ENCODE data around the gene SULT1B1.

SULT1B1 gene

DNA sequence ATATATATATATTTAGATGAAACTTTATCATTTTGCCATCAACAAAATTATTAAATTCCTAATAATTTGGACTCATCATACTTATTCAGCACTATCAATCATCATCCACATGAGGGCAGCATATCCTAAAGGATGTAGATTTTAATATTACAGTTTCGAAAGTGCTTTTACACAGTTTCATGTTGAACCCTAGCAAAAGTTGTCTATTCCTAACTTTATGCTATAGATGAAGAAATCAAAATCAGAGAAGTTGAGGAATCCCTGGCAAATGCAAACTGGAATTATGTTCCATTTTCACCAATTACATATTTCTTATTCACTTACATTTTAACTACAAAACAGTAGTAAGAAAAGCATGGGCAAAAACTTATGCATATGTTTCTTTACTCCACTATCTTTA lies 70.8 kb downstream of the SULT1B1 start:
- Histone ChIP-seq H3K27ac (ENCODE audit: low read depth, low read length) (no peak overlapping the region), H3K9me3 (ENCODE audit: insufficient read depth, low read depth, low read length) (no peaks in the 10 kb centered on the region), H3K27me3 (ENCODE audit: insufficient read depth, low read length) (no peaks in the 10 kb centered on the region), H3K36me3 (ENCODE audit: insufficient read depth, low read length) (no peaks in the 10 kb centered on the region), H3K4me3 (ENCODE audit: low read length) (no peak overlapping the region), H3K4me1 (ENCODE audit: insufficient read depth, low read length) (no peaks in the 10 kb centered on the region), H3K9ac (ENCODE audit: low read depth, low read length) (no peak overlapping the region)
- no CpG with 5 or more reads among the region's 1 CpG for WGBS

DNA sequence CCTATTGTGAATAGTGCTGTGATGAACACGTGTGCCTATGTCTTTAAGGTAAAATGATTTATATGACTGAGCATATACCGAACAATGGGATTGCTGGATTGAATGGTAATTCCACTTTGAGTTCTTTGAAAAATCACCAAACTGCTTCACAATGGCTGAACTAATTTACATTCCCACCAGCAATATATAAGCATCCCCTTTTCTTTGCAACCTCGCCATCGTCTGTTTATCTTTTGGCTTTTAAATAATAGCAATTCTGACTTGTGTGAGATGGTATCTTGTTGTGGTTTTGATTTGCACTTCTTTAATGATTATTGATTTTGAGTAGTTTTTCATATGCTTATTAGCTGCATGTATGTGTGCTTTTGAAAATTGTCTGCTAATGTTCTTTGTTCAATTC lies 75.6 kb downstream of the SULT1B1 start:
- no peaks in the 10 kb centered on the region for H3K9me3 ChIP-seq (ENCODE audit: insufficient read depth, low read depth, low read length)
- H3K36me3 ChIP-seq (ENCODE audit: insufficient read depth, low read length): no peaks in the 10 kb centered on the region
- WGBS: 72% methylated on average over 4 of the region's 4 CpGs
- H3K4me3 ChIP-seq (ENCODE audit: low read length): no peak overlapping the region
- no peaks in the 10 kb centered on the region for H3K27me3 ChIP-seq (ENCODE audit: insufficient read depth, low read length)
- no peaks in the 10 kb centered on the region for H3K4me1 ChIP-seq (ENCODE audit: insufficient read depth, low read length)
- H3K27ac ChIP-seq (ENCODE audit: low read depth, low read length): no peak overlapping the region
- H3K9ac ChIP-seq (ENCODE audit: low read depth, low read length): no peak overlapping the region
